C1 segment of cervical spinal cord (tissue), 14 donors: ENCODE results near the gene FCAMR.

Source experiments
- DNase-seq, 14 donors: peaks; one replicate each; lab custom pipeline; 2025; lab: John Stamatoyannopoulos, UW

Gene FCAMR

GRCh38 chr1:206960676-206961386 lies 9.4 kb downstream of the FCAMR start:
- no peak for DNase-seq

DNA sequence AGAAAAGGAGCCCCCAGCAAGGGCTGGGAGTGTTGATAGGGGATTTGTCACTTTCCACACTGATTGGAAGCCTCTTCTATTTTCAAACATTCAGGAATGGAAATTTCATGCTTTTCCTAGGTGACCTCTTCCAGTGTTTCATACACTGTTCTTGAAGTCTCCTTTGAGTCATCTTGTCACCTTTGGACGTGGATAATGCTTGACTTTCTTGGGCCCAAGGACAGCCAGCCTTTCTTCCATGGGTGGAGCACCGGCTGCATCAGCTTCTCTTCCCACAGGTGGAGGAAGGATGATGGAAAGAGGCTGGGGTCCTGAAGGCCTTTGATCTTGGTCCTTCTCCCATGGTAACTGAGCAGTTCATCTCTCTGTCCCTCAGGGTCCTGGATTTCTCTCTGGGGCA lies 12.1 kb downstream of the FCAMR start:
- DNase-seq: no peak

DNA sequence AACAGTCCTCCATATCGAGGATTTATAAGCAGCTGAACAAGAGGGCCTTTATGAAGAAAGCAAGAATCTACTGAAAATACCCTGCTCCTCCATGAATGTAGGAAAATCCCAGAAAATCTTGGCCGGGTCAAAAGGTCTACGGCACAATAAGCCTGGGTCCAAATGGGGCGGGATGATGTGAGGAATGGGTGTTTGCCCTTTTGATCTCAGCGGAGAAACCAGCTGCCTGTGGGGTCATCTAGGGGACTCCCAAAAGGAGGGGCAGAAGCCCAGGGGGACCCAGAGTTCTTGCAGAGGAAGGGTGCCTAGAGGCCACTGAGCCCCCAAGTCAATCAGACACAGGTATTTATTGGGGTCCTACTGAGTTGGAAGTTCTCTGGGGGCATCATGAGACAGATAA lies 12.6 kb downstream of the FCAMR start:
- no peak for DNase-seq

GRCh38 chr1:206955476-206956451 lies 14.5 kb downstream of the FCAMR start:
- no peak for DNase-seq

DNA sequence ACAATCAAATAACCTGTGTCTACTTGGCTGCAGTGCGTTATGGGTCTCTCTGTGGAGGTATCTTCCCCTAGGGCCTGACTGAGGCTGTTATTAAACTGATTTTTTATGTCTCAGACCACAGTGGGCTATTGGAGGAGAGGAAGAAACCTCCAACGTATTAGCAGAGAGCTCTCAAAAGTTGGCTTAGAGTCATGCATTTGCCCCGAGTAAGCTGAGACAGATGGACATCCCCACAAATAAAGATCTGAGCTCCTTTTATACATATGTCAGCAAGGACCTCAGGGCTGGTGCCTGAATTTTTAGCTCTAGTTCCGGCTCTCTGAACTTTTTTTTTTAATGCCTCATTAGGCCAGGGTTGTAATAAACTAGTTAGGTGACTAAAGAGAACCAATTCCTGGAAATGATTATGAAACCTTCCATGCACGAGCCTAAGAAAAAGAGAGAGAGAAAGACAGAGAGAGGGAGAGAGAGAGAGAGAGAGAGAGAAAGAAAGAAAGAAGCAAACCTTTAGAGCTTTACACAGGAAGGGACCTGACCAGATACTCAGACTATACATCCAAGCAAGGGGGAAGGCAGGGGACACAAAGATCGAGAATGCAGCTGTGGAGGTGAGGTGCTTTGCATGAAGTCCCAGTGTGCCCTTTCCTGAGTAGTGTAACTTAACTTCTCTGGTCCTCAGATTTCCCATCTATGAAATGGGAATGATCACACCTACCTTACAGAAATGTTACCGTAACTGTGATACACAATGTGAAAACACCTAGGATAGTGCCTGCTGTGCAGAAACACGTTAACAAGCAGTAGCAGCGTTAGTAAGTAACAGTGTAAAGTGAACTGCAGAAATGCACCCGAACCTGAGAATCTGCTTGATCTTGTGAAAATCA lies 15.6 kb downstream of the FCAMR start:
- no peak for DNase-seq

DNA sequence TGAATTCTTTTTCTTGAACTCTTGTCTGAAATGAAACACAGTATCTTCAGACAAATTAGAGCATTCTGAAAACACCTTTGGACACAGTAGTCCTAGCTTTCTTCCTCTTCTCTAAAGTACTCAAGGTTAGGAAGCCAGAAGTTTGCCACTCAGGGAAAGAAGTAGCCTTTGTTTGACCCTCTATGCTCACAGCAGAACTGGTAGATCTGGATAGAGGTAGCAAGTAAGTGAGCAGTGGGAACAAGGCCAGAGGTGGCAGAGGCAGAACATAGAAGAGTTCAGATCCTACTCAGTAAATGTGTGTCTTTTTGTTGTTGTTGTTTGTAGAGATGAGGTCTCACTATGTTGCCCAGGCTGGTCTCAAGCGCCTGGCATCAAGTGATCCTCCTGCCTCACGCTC lies 16.6 kb downstream of the FCAMR start:
- no peak for DNase-seq

DNA sequence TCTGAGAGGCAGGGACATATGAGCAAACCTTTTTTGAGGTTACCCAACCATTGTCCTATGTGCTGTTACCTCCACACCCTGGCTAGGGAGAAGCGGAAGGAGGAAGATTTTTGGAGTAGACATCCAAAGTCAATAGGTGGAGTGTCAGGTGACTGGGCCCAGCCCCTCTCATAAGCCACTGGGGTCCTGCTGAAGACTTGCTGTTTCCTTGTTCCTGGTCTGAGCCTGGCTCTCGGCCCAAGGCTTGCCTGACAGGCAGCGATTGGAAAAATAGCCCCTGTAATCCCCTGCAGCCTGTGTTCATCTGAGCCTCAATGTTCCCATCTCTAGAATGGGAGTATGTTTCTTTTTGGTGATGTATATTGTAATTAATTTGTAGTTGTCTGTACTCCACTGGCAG lies 17.1 kb downstream of the FCAMR start:
- no peak for DNase-seq

GRCh38 chr1:206952171-206952570 lies 18.1 kb downstream of the FCAMR start:
- no peak for DNase-seq

GRCh38 chr1:206951318-206952100 lies 18.8 kb downstream of the FCAMR start:
- no peak for DNase-seq

GRCh38 chr1:206949641-206950040 lies 20.6 kb downstream of the FCAMR start:
- DNase-seq: no peak

DNA sequence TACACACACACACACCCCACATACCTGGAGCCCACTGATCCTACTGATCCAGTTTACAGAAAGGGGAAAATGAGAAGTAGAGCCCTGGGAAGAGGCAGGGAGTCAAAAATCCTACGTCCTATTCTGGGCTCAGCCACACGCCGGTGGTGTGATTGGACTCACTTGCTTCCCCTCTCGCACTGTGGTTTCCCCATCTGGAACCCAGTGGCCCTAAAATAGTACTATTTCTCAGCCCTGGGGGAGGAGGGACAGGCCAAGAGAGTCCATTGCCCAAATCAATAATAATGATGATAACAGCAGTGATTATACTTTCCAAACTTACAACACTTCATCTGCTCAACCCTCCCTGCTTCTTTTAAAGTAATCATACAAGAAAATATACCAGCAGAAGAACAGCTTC lies 21.1 kb downstream of the FCAMR start:
- DNase-seq: peak in 4 of 14 donors; percentile 15 to 27 (median 18)

DNA sequence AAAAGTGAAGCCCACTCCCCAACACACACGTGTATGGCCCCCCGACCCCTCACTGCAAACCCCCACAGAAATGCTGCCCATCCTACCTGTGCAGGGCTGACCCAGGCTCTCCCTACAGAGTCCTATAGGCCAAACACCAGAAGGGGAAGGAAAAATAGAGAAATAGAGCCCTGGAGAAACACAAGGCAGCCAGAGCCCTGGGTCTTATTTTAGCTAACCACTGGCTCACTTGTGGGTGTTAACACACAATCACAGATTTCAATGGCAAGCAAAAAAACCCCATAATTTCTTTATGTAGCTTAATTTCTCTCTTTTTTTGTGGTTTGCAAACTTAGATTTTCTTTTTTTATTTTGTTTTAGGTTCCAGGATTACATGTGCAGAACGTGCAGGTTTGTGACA lies 23.0 kb downstream of the FCAMR start:
- DNase-seq: no peak

- DNase-seq: no peak
Measured at GRCh38 chr1:206946261-206946660, 24.0 kb downstream of the FCAMR start, which contains the start of gene PIGR. Gene PIGR (minus strand): TSS chr1:206946466. CDS start chr1:206940531, 5,935 bp downstream.

DNA sequence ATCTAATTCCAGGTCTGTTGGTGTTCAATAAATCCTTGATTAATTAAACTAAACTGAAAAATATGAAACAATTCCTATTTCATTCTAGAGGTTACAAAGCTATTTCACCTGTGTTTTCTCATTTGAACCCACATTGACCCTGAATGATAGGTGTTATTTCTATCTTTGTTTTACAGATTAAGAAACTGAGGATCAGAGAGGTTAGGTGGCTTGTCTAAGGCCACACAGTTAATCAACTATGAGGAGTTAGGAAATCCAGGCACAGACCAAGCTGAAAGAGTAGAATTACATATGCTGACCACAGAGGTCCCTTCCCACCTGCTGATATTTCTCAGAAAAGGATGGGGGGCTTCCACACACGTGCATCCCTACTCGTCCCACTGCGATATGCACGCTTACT lies 24.5 kb downstream of the FCAMR start:
- DNase-seq: no peak

DNA sequence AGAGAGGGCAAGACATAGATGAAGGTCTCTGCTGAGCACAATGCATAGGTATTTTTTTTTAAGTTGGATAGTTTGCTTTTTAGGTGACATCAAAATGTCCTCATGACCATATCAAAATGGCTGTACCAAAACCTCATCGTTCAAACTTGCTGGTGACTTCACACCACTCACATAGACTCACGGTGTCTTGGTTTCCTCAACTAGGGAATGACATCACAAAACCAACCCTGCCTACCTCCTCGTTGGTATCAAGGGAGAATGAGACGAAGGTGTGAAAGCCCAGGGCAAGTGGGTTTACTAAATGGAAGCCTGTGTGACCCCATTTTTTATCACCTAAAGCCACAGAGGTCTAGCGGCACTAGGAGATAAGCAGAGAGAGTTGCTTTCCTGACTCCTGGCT lies 25.6 kb downstream of the FCAMR start:
- no peak for DNase-seq

DNA sequence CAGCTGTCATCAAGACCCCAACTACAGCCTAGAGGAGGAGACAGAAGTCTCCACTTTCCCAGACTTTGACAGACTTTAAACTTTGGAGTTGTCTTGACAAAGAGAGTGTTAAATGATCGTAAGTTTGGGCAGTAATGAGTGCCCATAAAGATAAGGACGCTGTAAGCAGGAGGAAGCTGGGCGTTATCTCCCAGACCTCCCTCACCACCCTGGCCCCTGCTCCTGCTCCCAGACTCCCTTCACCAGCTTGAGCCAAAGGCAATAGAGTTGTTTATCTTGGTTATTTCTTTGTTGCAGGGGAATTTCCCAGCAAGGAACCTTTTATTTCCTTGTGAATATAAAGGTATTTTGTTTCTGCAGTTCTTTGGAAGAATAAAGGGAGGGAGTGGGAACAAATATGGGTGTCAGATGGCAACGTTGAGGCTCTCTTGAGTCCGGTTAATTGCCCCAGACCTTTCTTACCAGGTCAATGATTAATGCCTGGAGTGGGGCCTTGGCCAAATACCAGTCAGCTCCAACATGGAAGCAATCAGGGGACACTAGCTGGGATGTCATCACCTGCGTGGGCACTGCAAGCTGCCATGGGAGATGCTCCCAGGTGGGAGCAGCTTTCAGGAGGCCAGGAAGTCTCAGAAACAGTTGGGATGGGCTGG lies 28.4 kb downstream of the FCAMR start:
- no peak for DNase-seq

- DNase-seq: no peak
Measured at GRCh38 chr1:206940588-206940936, 29.7 kb downstream of the FCAMR start.

DNA sequence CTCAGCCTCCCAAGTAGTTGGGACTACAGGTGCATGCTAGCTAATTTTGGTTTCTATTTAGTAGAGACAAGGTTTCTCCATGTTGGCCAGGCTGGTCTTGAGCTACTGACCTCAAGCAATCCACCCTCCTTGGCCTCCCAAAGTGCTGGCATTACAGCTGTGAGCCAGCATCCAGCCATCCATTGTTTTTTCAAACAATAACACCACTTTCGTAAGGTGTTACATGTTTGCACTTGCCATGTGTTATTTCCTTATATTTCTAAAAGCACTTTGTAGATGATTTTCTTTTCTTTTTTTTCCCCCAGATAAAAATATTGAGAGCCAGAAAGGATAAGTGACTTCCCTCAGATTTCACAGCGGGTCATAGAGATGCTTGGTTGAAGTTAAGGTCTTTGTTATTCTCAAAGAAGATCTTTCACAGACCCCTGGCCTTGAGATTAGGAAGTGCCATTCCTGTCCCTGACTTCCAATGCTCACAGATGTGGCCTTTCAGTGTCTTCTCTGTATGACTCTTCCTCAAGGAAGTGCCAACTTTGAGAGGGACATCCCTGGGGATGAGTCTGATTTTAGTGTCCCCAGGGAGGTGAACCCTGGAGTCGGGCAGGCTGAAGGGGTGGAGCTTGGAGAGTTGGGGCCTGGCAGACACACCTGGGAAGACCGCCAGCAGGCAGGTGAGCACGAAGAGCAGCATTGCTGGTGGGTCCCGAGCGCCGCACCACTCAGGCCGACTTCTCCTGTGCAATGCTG lies 30.2 kb downstream of the FCAMR start:
- DNase-seq: no peak

GRCh38 chr1:206939131-206939530 lies 31.1 kb downstream of the FCAMR start:
- no peak for DNase-seq

- DNase-seq: no peak
Measured at GRCh38 chr1:206937425-206937824, 32.8 kb downstream of the FCAMR start.
